ENCODE data around the gene PRSS53. TPM values are rescaled to one million over a fixed set of nuclear protein-coding genes. Genes with fewer than 3 reads are reported as not detected.

Gene PRSS53
- total RNA-seq, 1 donor from 2014 or later = 7.0 TPM

- DNase-seq (ENCODE audit: low spot score) = no peak
- Mint-ChIP-seq H3K27ac (ENCODE audit: unreplicated experiment) (peak overlapping the region; percentile 10), H3K36me3 (ENCODE audit: low read depth) (peaks cover 4% of the 10 kb centered on the region), H3K4me1 (ENCODE audit: low read depth) (peaks cover 7% of the 10 kb centered on the region), H3K4me3 (ENCODE audit: unreplicated experiment) (no peak overlapping the region), H3K27me3 (ENCODE audit: low read depth) (no peaks in the 10 kb centered on the region), H3K9me3 (ENCODE audit: low read depth) (no peaks in the 10 kb centered on the region)
- TF ChIP-seq, protein P1, sequence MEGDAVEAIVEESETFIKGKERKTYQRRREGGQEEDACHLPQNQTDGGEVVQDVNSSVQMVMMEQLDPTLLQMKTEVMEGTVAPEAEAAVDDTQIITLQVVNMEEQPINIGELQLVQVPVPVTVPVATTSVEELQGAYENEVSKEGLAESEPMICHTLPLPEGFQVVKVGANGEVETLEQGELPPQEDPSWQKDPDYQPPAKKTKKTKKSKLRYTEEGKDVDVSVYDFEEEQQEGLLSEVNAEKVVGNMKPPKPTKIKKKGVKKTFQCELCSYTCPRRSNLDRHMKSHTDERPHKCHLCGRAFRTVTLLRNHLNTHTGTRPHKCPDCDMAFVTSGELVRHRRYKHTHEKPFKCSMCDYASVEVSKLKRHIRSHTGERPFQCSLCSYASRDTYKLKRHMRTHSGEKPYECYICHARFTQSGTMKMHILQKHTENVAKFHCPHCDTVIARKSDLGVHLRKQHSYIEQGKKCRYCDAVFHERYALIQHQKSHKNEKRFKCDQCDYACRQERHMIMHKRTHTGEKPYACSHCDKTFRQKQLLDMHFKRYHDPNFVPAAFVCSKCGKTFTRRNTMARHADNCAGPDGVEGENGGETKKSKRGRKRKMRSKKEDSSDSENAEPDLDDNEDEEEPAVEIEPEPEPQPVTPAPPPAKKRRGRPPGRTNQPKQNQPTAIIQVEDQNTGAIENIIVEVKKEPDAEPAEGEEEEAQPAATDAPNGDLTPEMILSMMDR (IDR thresholded peaks at IDR 0.05) = no peak
Observed at GRCh38 chr16:31085411-31085810, 3.3 kb downstream of the PRSS53 start.

DNA sequence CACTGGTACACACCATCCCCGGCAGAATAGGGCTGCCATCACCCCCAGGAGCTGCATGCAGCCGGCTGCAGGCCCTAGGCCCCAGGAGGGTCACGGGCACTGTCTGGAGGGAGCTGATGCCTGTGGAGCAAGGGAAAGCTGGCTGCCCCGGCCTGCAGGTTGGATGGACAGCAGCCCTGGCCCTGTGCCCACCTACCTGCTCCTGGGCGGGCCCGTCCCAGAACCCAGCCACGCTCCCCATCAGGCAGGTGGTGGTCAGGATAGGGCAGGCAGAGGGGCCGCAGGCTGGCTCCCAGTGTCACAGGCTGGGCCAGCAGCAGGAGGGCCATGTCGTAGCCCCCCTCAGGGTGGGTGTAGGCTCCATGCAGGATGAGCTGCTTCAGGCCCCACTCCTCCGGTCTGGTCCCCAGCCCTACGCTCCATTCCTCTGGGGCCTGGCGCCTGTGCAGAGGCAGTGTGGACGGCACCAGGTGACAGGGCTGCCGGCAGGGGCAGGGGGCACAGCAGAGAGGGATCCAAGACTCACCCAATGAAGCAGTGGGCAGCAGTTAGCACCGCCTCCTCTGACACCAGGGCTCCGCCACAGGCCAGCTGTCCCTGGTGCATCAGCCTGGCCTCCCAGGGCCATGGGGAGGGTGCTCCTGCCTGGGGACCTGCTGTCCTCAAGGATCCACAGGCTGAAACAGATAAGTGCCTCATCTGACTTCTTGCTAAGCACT is 4.0 kb downstream of the PRSS53 start:
- H3K27me3 Mint-ChIP-seq (ENCODE audit: low read depth) = no peaks in the 10 kb centered on the region
- no peak overlapping the region for H3K4me3 Mint-ChIP-seq (ENCODE audit: unreplicated experiment)
- no peak for DNase-seq (ENCODE audit: low spot score)
- no peak overlapping the region for H3K27ac Mint-ChIP-seq (ENCODE audit: unreplicated experiment)
- H3K36me3 Mint-ChIP-seq (ENCODE audit: low read depth) = peaks cover 4% of the 10 kb centered on the region
- TF ChIP-seq, protein P1 (IDR thresholded peaks at IDR 0.05) = no peak
- no peaks in the 10 kb centered on the region for H3K9me3 Mint-ChIP-seq (ENCODE audit: low read depth)
- H3K4me1 Mint-ChIP-seq (ENCODE audit: low read depth) = peaks cover 7% of the 10 kb centered on the region

DNA sequence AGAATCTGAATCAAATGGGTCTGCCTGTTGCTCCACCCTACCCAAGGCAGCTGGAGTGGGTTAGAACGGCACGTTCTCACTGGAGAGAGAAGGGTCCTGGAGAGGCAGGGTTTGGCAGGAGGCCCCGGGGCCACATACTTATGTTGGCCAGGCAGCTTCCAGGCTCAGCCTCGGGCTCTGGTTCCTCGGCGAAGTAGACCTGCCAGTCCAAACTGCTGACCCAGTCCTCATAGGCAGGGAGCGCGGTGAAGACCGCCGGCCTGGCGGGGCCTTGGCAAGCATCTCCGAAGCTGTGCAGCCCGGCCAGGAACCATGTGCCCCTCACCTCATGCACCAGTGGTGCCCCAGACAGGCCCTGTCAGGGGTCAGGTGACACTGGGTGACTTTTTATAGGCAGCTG is 4.8 kb downstream of the PRSS53 start:
- Mint-ChIP-seq H3K36me3 (ENCODE audit: low read depth) (peaks cover 7% of the 10 kb centered on the region), H3K27me3 (ENCODE audit: low read depth) (no peaks in the 10 kb centered on the region), H3K27ac (ENCODE audit: unreplicated experiment) (no peak overlapping the region), H3K4me1 (ENCODE audit: low read depth) (peaks cover 7% of the 10 kb centered on the region), H3K4me3 (ENCODE audit: unreplicated experiment) (no peak overlapping the region), H3K9me3 (ENCODE audit: low read depth) (no peaks in the 10 kb centered on the region)
- TF ChIP-seq, protein P1 (IDR thresholded peaks at IDR 0.05) = no peak
- no peak for DNase-seq (ENCODE audit: low spot score)

GRCh38 chr16:31083556-31083955 is 5.2 kb downstream of the PRSS53 start:
- H3K36me3 Mint-ChIP-seq (ENCODE audit: low read depth) = peaks cover 10% of the 10 kb centered on the region
- TF ChIP-seq, protein P1 (IDR thresholded peaks at IDR 0.05) = no peak
- no peak for DNase-seq (ENCODE audit: low spot score)
- H3K4me3 Mint-ChIP-seq (ENCODE audit: unreplicated experiment) = no peak overlapping the region
- no peaks in the 10 kb centered on the region for H3K9me3 Mint-ChIP-seq (ENCODE audit: low read depth)
- peaks cover 7% of the 10 kb centered on the region for H3K4me1 Mint-ChIP-seq (ENCODE audit: low read depth)
- no peak overlapping the region for H3K27ac Mint-ChIP-seq (ENCODE audit: unreplicated experiment)
- H3K27me3 Mint-ChIP-seq (ENCODE audit: low read depth) = no peaks in the 10 kb centered on the region

- DNase-seq (ENCODE audit: low spot score) = no peak
- Mint-ChIP-seq H3K4me1 (ENCODE audit: low read depth) (peaks cover 7% of the 10 kb centered on the region), H3K36me3 (ENCODE audit: low read depth) (peaks cover 12% of the 10 kb centered on the region), H3K4me3 (ENCODE audit: unreplicated experiment) (no peak overlapping the region), H3K27me3 (ENCODE audit: low read depth) (no peaks in the 10 kb centered on the region), H3K9me3 (ENCODE audit: low read depth) (no peaks in the 10 kb centered on the region), H3K27ac (ENCODE audit: unreplicated experiment) (peak overlapping the region; percentile 22)
- TF ChIP-seq, protein P1 (IDR thresholded peaks at IDR 0.05) = no peak
Observed at GRCh38 chr16:31083081-31083480, 5.7 kb downstream of the PRSS53 start.
